Osteoblast (primary cell): ENCODE results near the gene OR1F1. TPM values are rescaled to one million over a fixed set of nuclear protein-coding genes. Genes with fewer than 3 reads are reported as not detected.
A peak's percentile ranks its signal among the peaks of the same experiment; 100 is the strongest.

ENCODE experiments used
- DNase-seq: peaks from one replicate; pipeline ENCODE4 v3.0.0; 2011; ENCODE audit warnings: low spot score, mixed read lengths; ENCODE audit not compliant: insufficient read length; ENCODE audit errors: missing footprints
- H2AFZ ChIP-seq: 2 replicates; pipeline ENCODE4 v1.6.0; 2011; ENCODE audit warnings: mild to moderate bottlenecking, low read length
- H3K27ac ChIP-seq: 2 replicates; pipeline ENCODE4 v1.5.1; 2011; ENCODE audit warnings: mild to moderate bottlenecking, low read depth, low read length, moderate library complexity
- H3K27me3 ChIP-seq: 2 replicates; pipeline ENCODE4 v1.6.0; 2012; ENCODE audit warnings: mild to moderate bottlenecking, control low read depth, inconsistent platforms, low read length, moderate library complexity; ENCODE audit not compliant: insufficient read depth
- H3K36me3 ChIP-seq: 2 replicates; pipeline ENCODE4 v1.5.1; 2011; ENCODE audit warnings: mild to moderate bottlenecking, low read length, control low read depth, moderate library complexity; ENCODE audit not compliant: insufficient read depth
- H3K4me1 ChIP-seq: 2 replicates; pipeline ENCODE4 v1.5.1; 2011; ENCODE audit warnings: mild to moderate bottlenecking, low read length, control low read depth, moderate library complexity; ENCODE audit not compliant: insufficient read depth
- H3K4me2 ChIP-seq: 2 replicates; pipeline ENCODE4 v1.6.0; 2011; ENCODE audit warnings: mild to moderate bottlenecking, low read length; ENCODE audit not compliant: insufficient read depth
- H3K4me3 ChIP-seq: fragments of 200-600 bp; sonication (generic); 3 replicates; pipeline ENCODE4 v1.5.1; 2012; ENCODE audit warnings: mild to moderate bottlenecking, low read length, inconsistent platforms; ENCODE audit not compliant: insufficient read depth
- H3K79me2 ChIP-seq: 2 replicates; pipeline ENCODE4 v1.6.0; 2012; ENCODE audit warnings: mild to moderate bottlenecking, low read length, control low read depth, inconsistent platforms; ENCODE audit not compliant: insufficient read depth
- H3K9me3 ChIP-seq: 2 replicates; pipeline ENCODE4 v1.5.1; 2011; ENCODE audit warnings: low read depth, low read length, control low read depth
- H4K20me1 ChIP-seq: 2 replicates; pipeline ENCODE4 v1.6.0; 2012; ENCODE audit warnings: mild to moderate bottlenecking, low read length, control low read depth; ENCODE audit not compliant: insufficient read depth
- CTCF ChIP-seq: IDR thresholded peaks from 2 replicates; pipeline ENCODE4 v1.5.1; 2011; ENCODE audit warnings: mild to moderate bottlenecking, low read depth, low read length, moderate library complexity; ENCODE audit errors: extremely low read depth
- total RNA-seq: library from RNA; depleted of rRNA; stranded (reverse); fragments of >200 nt; gene quantifications from 2 replicates; pipeline ENCODE4 v1.2.3, GENCODE V29; 2012

The OR1F1 gene
- total RNA-seq, 1 donor: 0.36 TPM

DNA sequence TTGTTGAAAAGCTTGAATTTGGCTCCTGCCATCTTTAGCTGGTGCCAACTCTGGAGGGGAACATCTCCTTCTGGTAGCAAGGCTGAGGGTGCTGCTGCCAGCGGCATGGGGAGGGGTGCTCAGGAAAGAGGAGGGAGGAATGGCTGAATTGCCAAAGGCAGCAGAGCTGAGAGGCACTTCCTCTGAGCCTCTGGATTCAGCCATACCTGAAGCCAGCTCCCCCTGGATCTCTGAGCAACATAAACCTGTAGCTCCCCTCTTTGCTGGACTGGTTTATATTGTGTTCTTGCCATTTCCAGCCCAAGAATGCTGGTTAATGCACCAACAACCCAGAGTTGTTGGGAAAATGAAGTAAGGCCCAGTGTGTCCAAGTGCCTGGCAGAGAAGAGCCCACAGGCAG lies 61.0 kb downstream of the OR1F1 start:
- no peak overlapping the region for H3K27ac ChIP-seq
- no peak overlapping the region for H3K4me3 ChIP-seq
- TF ChIP-seq CTCF: no peak
- H4K20me1 ChIP-seq: no peaks in the 10 kb centered on the region
- H3K27me3 ChIP-seq: no peaks in the 10 kb centered on the region
- H3K4me1 ChIP-seq: no peaks in the 10 kb centered on the region
- no peaks in the 10 kb centered on the region for H3K36me3 ChIP-seq
- H3K4me2 ChIP-seq: no peak overlapping the region
- no peaks in the 10 kb centered on the region for H3K9me3 ChIP-seq
- no peaks in the 10 kb centered on the region for H3K79me2 ChIP-seq
- no peak overlapping the region for H2AFZ ChIP-seq
- DNase-seq: no peak

DNA sequence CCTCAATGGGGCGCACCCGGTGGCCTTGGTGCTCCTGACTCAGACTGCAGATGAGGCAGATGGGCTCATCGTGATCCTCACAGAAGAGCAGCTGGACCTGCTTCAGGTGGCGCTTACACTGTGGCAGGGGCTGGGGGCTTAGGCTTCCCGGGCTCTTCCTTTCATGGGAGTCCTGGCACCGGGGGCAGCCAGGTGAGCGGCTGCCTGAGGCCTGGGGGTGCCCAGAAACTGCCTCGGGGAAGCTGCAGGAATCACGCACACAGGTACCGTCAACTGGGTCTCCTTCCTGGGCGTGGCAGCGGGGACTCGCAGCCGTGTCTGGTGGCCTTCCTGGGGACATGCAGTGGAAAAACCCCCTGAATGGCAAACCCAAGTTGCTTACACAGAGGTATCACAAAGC lies 61.4 kb downstream of the OR1F1 start:
- no peak for DNase-seq
- Histone ChIP-seq H3K27me3 (no peaks in the 10 kb centered on the region), H3K9me3 (no peaks in the 10 kb centered on the region), H3K27ac (no peak overlapping the region), H4K20me1 (no peaks in the 10 kb centered on the region), H3K4me2 (no peak overlapping the region), H3K36me3 (no peaks in the 10 kb centered on the region), H3K79me2 (no peaks in the 10 kb centered on the region), H2AFZ (no peak overlapping the region), H3K4me1 (no peaks in the 10 kb centered on the region), H3K4me3 (no peak overlapping the region)
- no peak for TF ChIP-seq CTCF

GRCh38 chr16:3252967-3253366 lies 65.0 kb downstream of the OR1F1 start:
- Histone ChIP-seq H3K79me2 (no peaks in the 10 kb centered on the region), H2AFZ (no peak overlapping the region), H3K36me3 (no peaks in the 10 kb centered on the region), H4K20me1 (no peaks in the 10 kb centered on the region), H3K27ac (no peak overlapping the region), H3K27me3 (no peaks in the 10 kb centered on the region), H3K4me1 (peaks cover 6% of the 10 kb centered on the region), H3K9me3 (no peaks in the 10 kb centered on the region), H3K4me2 (no peak overlapping the region), H3K4me3 (no peak overlapping the region)
- no peak for TF ChIP-seq CTCF
- DNase-seq: peak; percentile 17

- Histone ChIP-seq H3K4me3 (no peak overlapping the region), H3K4me1 (peaks cover 18% of the 10 kb centered on the region), H3K79me2 (no peaks in the 10 kb centered on the region), H4K20me1 (no peaks in the 10 kb centered on the region), H3K9me3 (no peaks in the 10 kb centered on the region), H2AFZ (no peak overlapping the region), H3K27ac (no peak overlapping the region), H3K4me2 (no peak overlapping the region), H3K36me3 (no peaks in the 10 kb centered on the region), H3K27me3 (no peaks in the 10 kb centered on the region)
- DNase-seq: no peak
- TF ChIP-seq CTCF: no peak
These were observed 66.3 kb downstream of the OR1F1 start for GRCh38 chr16:3254309-3254708.

Other genes starting within 250 kb of the OR1F1 start
- not detected in 2 replicates for gene KREMEN2, start 223.9 kb upstream of the OR1F1 start, total RNA-seq
- 1.5 and 1.8 TPM in 2 replicates for gene PAQR4, start 218.9 kb upstream of the OR1F1 start, total RNA-seq
- gene PKMYT1, start 207.8 kb upstream of the OR1F1 start, total RNA-seq: 1.4 and 2.1 TPM in 2 replicates
- not detected in 2 replicates for gene CLDN9, start 175.3 kb upstream of the OR1F1 start, total RNA-seq
- gene CLDN6, start 170.0 kb upstream of the OR1F1 start, total RNA-seq: under 0.01 TPM in 1 of 2 replicates, not detected in the other
- 143 and 159 TPM in 2 replicates for gene TNFRSF12A, start 167.8 kb upstream of the OR1F1 start, total RNA-seq
- 20.3 and 21.2 TPM in 2 replicates for gene HCFC1R1, start 164.3 kb upstream of the OR1F1 start, total RNA-seq
- gene THOC6, start 164.2 kb upstream of the OR1F1 start, total RNA-seq: 21.8 and 23.5 TPM in 2 replicates
- gene BICDL2, start 151.3 kb upstream of the OR1F1 start, total RNA-seq: 0.29 TPM in 1 of 2 replicates, not detected in the other
- under 0.01 TPM in 1 of 2 replicates, not detected in the other for gene MMP25, start 141.6 kb upstream of the OR1F1 start, total RNA-seq
- gene IL32, start 122.6 kb upstream of the OR1F1 start, total RNA-seq: 0.72 TPM in 1 of 2 replicates, not detected in the other
- not detected in 2 replicates for gene ZSCAN10, start 88.9 kb upstream of the OR1F1 start, total RNA-seq
- 17.4 and 17.7 TPM in 2 replicates for gene ZNF205, start 75.6 kb upstream of the OR1F1 start, total RNA-seq
- gene ZNF213, start 53.2 kb upstream of the OR1F1 start, total RNA-seq: 8.0 and 9.4 TPM in 2 replicates
- gene ZNF200, start 47.0 kb downstream of the OR1F1 start, total RNA-seq: 11.5 and 11.6 TPM in 2 replicates
- under 0.01 TPM in 1 of 2 replicates, not detected in the other for gene MEFV, start 68.4 kb downstream of the OR1F1 start, total RNA-seq
- gene ZNF263, start 95.3 kb downstream of the OR1F1 start, total RNA-seq: 55.7 and 65.1 TPM in 2 replicates
- 3.8 and 6.5 TPM in 2 replicates for gene TIGD7, start 117.2 kb downstream of the OR1F1 start, total RNA-seq
- gene ZNF75A, start 117.3 kb downstream of the OR1F1 start, total RNA-seq: 21.8 and 26.1 TPM in 2 replicates
- gene OR2C1, start 167.7 kb downstream of the OR1F1 start, total RNA-seq: 0.29 TPM in 1 of 2 replicates, not detected in the other
- 13.6 and 14.8 TPM in 2 replicates for gene ZSCAN32, start 212.8 kb downstream of the OR1F1 start, total RNA-seq
- gene ZNF174, start 213.0 kb downstream of the OR1F1 start, total RNA-seq: 9.7 and 11.2 TPM in 2 replicates